ENCODE results near the gene REC8.

GRCh38 chr14:24182110-24182882 is 10.4 kb downstream of the REC8 start:
- TF ChIP-seq PKNOX1 (IDR thresholded peaks at IDR 0.05) (no peak), ZSCAN29 (IDR thresholded peaks at IDR 0.05) (no peak), SMAD1 (IDR thresholded peaks at IDR 0.05; ENCODE audit: low read depth, partially characterized antibody) (no peak), EP300 (IDR thresholded peaks at IDR 0.05; ENCODE audit: borderline replicate concordance in 1 of 2, control insufficient read depth in 1 of 2, low read depth in 2 of 2, low read length in 2 of 2) (no peak), ZNF687 (IDR thresholded peaks at IDR 0.05) (no peak)
- TF ChIP-seq, protein P1, sequence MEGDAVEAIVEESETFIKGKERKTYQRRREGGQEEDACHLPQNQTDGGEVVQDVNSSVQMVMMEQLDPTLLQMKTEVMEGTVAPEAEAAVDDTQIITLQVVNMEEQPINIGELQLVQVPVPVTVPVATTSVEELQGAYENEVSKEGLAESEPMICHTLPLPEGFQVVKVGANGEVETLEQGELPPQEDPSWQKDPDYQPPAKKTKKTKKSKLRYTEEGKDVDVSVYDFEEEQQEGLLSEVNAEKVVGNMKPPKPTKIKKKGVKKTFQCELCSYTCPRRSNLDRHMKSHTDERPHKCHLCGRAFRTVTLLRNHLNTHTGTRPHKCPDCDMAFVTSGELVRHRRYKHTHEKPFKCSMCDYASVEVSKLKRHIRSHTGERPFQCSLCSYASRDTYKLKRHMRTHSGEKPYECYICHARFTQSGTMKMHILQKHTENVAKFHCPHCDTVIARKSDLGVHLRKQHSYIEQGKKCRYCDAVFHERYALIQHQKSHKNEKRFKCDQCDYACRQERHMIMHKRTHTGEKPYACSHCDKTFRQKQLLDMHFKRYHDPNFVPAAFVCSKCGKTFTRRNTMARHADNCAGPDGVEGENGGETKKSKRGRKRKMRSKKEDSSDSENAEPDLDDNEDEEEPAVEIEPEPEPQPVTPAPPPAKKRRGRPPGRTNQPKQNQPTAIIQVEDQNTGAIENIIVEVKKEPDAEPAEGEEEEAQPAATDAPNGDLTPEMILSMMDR (IDR thresholded peaks at IDR 0.05 in 2 of 3, conservative IDR thresholded peaks at IDR 0.05 in 1 of 3; ENCODE audit: control insufficient read depth in 2 of 3, extremely low read depth in 1 of 3, insufficient read depth in 1 of 3, low read depth in 3 of 3, low read length in 3 of 3) = no peak
- TF ChIP-seq, protein P2, sequence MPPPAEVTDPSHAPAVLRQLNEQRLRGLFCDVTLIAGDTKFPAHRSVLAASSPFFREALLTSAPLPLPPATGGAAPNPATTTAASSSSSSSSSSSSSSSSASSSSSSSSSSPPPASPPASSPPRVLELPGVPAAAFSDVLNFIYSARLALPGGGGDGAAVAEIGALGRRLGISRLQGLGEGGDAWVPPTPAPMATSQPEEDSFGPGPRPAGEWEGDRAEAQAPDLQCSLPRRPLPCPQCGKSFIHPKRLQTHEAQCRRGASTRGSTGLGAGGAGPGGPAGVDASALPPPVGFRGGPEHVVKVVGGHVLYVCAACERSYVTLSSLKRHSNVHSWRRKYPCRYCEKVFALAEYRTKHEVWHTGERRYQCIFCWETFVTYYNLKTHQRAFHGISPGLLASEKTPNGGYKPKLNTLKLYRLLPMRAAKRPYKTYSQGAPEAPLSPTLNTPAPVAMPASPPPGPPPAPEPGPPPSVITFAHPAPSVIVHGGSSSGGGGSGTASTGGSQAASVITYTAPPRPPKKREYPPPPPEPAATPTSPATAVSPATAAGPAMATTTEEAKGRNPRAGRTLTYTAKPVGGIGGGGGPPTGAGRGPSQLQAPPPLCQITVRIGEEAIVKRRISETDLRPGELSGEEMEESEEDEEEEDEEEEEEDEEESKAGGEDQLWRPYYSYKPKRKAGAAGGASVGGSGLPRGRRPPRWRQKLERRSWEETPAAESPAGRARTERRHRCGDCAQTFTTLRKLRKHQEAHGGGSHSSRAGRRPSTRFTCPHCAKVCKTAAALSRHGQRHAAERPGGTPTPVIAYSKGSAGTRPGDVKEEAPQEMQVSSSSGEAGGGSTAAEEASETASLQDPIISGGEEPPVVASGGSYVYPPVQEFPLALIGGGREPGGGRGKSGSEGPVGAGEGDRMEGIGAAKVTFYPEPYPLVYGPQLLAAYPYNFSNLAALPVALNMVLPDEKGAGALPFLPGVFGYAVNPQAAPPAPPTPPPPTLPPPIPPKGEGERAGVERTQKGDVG (CRISPR knock-in tag; IDR thresholded peaks at IDR 0.05) = no peak
- TF ChIP-seq, protein P3, sequence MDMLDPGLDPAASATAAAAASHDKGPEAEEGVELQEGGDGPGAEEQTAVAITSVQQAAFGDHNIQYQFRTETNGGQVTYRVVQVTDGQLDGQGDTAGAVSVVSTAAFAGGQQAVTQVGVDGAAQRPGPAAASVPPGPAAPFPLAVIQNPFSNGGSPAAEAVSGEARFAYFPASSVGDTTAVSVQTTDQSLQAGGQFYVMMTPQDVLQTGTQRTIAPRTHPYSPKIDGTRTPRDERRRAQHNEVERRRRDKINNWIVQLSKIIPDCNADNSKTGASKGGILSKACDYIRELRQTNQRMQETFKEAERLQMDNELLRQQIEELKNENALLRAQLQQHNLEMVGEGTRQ (IDR thresholded peaks at IDR 0.05; ENCODE audit: borderline replicate concordance, low read depth, low read length) = no peak
